ENCODE results near the gene SOX5. TPM values are rescaled to one million over a fixed set of nuclear protein-coding genes. Genes with fewer than 3 reads are reported as not detected.

Gene SOX5
- total and polyA plus RNA-seq, 2 experiments from 2014 or later = 1.0 to 4.7 TPM

GRCh38 chr12:23931176-23931575, 18.3 kb downstream of the SOX5 start (continued):
- TF ChIP-seq, protein P1, sequence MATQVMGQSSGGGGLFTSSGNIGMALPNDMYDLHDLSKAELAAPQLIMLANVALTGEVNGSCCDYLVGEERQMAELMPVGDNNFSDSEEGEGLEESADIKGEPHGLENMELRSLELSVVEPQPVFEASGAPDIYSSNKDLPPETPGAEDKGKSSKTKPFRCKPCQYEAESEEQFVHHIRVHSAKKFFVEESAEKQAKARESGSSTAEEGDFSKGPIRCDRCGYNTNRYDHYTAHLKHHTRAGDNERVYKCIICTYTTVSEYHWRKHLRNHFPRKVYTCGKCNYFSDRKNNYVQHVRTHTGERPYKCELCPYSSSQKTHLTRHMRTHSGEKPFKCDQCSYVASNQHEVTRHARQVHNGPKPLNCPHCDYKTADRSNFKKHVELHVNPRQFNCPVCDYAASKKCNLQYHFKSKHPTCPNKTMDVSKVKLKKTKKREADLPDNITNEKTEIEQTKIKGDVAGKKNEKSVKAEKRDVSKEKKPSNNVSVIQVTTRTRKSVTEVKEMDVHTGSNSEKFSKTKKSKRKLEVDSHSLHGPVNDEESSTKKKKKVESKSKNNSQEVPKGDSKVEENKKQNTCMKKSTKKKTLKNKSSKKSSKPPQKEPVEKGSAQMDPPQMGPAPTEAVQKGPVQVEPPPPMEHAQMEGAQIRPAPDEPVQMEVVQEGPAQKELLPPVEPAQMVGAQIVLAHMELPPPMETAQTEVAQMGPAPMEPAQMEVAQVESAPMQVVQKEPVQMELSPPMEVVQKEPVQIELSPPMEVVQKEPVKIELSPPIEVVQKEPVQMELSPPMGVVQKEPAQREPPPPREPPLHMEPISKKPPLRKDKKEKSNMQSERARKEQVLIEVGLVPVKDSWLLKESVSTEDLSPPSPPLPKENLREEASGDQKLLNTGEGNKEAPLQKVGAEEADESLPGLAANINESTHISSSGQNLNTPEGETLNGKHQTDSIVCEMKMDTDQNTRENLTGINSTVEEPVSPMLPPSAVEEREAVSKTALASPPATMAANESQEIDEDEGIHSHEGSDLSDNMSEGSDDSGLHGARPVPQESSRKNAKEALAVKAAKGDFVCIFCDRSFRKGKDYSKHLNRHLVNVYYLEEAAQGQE (IDR thresholded peaks at IDR 0.05; ENCODE audit: unreplicated experiment) = no peak

DNA sequence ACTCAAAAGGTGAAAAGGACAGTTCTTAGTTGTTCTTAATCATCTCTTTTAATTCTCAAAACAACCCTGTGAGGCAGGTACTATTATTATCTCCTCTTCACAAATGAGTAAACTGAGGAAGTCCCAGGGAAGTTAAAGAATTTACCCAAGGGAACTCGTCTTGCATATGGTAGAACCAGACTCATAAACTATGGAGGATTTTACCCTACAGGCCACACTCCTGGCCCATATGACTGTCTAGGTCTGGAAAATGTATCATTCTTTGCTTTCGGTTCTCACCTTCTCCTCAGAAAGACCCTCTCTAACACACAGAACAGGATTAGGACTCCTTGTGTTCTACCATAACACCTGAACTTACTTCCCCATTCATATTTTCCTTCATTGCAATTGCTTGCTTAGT, 18.9 kb downstream of the SOX5 start:
- no peaks in the 10 kb centered on the region for H3F3A ChIP-seq (replicated peaks; ENCODE audit: low read depth)
- H2AFZ ChIP-seq = no peak overlapping the region
- no peaks in the 10 kb centered on the region for H3K27me3 ChIP-seq (ENCODE audit: insufficient read depth)
- H3K79me2 ChIP-seq (replicated peaks; ENCODE audit: insufficient read depth) = no peaks in the 10 kb centered on the region
- TF ChIP-seq POLR2AphosphoS5 (IDR thresholded peaks at IDR 0.05; ENCODE audit: low read depth) = no peak
- no peak overlapping the region for H3K27ac ChIP-seq (ENCODE audit: low read depth)
- H3K4me2 ChIP-seq = no peak overlapping the region
- Mint-ChIP-seq H3K27ac (no peak overlapping the region), H3K36me3 (ENCODE audit: low read depth) (no peaks in the 10 kb centered on the region), H3K27me3 (ENCODE audit: insufficient read depth, low read depth, poor library complexity) (no peaks in the 10 kb centered on the region), H3K9me3 (no peaks in the 10 kb centered on the region; the same call in 2 of the 3 replicates), H3K4me1 (0 out of 3 replicates have a peak, but pooled peaks cover 3% of the 10 kb centered on the region), H3K4me3 (no peak overlapping the region)
- H4K20me1 ChIP-seq (replicated peaks; ENCODE audit: insufficient read depth) = no peaks in the 10 kb centered on the region
- no peak overlapping the region for H3K4me3 ChIP-seq
- no peaks in the 10 kb centered on the region for H3K4me1 ChIP-seq (ENCODE audit: insufficient read depth)
- ATAC-seq = no peak
- H3K36me3 ChIP-seq (ENCODE audit: insufficient read depth) = no peaks in the 10 kb centered on the region
- no peak for DNase-seq (ENCODE audit: low spot score)
- no peaks in the 10 kb centered on the region for H3K9me2 ChIP-seq (ENCODE audit: insufficient read depth)

DNA sequence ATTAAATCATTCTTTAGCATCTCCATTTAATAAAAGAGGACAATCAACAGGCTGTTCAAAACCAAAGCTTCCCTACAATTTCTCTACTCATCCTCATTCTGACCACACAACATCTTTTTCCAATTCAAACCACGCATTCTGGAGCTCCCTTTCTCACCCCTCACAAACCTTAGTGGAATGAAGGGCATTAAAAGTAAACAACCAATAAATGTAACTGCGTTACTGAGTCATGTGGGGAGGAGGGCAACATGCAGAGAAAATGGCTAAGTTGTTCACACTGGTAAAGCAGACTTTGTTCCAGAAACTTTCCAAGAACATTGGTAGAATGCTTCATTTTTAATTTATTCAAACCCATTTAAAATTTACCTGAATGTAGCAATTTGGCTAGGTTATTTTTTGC, 19.6 kb downstream of the SOX5 start:
- no peaks in the 10 kb centered on the region for H3K9me2 ChIP-seq (ENCODE audit: insufficient read depth)
- no peak overlapping the region for H3K4me3 Mint-ChIP-seq
- H3K27ac Mint-ChIP-seq = no peak overlapping the region
- DNase-seq (ENCODE audit: low spot score) (no peak), ATAC-seq (no peak)
- no peaks in the 10 kb centered on the region for H3K79me2 ChIP-seq (replicated peaks; ENCODE audit: insufficient read depth)
- H3K4me2 ChIP-seq = no peak overlapping the region
- no peaks in the 10 kb centered on the region for H3K27me3 Mint-ChIP-seq (ENCODE audit: insufficient read depth, low read depth, poor library complexity)
- H3K4me1 ChIP-seq (ENCODE audit: insufficient read depth) = no peaks in the 10 kb centered on the region
- 0 out of 3 replicates have a peak, but pooled peaks cover 3% of the 10 kb centered on the region for H3K4me1 Mint-ChIP-seq
- no peak overlapping the region for H3K4me3 ChIP-seq
- H3K9me3 Mint-ChIP-seq = no peaks in the 10 kb centered on the region; the same call in 2 of the 3 replicates
- no peaks in the 10 kb centered on the region for H3K36me3 ChIP-seq (ENCODE audit: insufficient read depth)
- no peaks in the 10 kb centered on the region for H3F3A ChIP-seq (replicated peaks; ENCODE audit: low read depth)
- H3K36me3 Mint-ChIP-seq (ENCODE audit: low read depth) = no peaks in the 10 kb centered on the region
- H3K27me3 ChIP-seq (ENCODE audit: insufficient read depth) = no peaks in the 10 kb centered on the region
- H4K20me1 ChIP-seq (replicated peaks; ENCODE audit: insufficient read depth) = no peaks in the 10 kb centered on the region
- H3K27ac ChIP-seq (ENCODE audit: low read depth) = no peak overlapping the region
- H2AFZ ChIP-seq = no peak overlapping the region
- TF ChIP-seq, protein P2, sequence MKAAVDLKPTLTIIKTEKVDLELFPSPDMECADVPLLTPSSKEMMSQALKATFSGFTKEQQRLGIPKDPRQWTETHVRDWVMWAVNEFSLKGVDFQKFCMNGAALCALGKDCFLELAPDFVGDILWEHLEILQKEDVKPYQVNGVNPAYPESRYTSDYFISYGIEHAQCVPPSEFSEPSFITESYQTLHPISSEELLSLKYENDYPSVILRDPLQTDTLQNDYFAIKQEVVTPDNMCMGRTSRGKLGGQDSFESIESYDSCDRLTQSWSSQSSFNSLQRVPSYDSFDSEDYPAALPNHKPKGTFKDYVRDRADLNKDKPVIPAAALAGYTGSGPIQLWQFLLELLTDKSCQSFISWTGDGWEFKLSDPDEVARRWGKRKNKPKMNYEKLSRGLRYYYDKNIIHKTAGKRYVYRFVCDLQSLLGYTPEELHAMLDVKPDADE (IDR thresholded peaks at IDR 0.05) = no peak
- TF ChIP-seq, protein P1 (IDR thresholded peaks at IDR 0.05; ENCODE audit: unreplicated experiment) = no peak
- TF ChIP-seq, protein P3, sequence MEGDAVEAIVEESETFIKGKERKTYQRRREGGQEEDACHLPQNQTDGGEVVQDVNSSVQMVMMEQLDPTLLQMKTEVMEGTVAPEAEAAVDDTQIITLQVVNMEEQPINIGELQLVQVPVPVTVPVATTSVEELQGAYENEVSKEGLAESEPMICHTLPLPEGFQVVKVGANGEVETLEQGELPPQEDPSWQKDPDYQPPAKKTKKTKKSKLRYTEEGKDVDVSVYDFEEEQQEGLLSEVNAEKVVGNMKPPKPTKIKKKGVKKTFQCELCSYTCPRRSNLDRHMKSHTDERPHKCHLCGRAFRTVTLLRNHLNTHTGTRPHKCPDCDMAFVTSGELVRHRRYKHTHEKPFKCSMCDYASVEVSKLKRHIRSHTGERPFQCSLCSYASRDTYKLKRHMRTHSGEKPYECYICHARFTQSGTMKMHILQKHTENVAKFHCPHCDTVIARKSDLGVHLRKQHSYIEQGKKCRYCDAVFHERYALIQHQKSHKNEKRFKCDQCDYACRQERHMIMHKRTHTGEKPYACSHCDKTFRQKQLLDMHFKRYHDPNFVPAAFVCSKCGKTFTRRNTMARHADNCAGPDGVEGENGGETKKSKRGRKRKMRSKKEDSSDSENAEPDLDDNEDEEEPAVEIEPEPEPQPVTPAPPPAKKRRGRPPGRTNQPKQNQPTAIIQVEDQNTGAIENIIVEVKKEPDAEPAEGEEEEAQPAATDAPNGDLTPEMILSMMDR (conservative IDR thresholded peaks at IDR 0.05; ENCODE audit: low read depth in 2 of 2) = no peak
- TF ChIP-seq ZNF331 (CRISPR knock-in tag; IDR thresholded peaks at IDR 0.05; ENCODE audit: low read depth) (no peak), EZH2 (IDR thresholded peaks at IDR 0.05; ENCODE audit: low read depth, unreplicated experiment) (no peak), JUNB (IDR thresholded peaks at IDR 0.05; ENCODE audit: unreplicated experiment) (no peak)
